ENCODE measurements around the gene SAMD7.

The SAMD7 gene

DNA sequence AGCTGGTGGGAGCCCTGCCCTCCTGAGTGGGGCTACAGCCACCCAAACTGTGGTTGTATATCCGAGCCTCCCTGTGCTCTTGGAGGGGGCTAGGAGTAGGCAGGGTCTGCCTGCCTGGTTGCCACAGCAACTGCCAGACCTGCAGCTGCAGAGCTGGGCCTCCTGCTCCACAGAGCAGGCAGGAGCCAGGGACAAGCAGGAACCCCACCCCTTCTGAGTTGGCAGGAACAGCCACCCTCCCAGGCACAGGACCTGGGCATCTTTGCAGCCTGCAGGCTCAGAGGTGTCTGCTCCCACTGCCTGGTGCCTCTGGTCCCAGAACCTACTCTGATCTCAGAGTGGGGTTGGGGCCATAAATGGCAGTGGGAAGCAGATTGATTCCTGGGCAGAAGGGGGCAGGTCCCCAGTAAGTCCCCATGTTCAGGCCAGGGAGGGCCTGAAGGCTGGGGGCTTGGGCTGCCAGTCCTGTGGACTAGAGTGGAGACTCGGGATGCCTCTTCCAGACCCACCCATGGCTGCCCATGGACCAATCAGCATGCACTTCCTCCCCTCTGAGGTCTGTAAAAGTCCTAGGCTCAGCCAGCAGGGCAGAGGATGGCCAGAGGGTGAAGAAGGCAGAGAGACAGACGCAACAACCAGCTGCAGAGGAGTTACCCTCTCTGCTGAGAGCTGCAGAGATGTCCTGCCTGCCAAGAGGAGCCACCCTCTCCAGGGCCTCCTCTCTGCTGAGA is 31.4 kb upstream of the SAMD7 start:
- no peak for DNase-seq (ENCODE audit: low read depth)
- H3K4me3 ChIP-seq (ENCODE audit: low read depth, low read length) = no peak overlapping the region
- TF ChIP-seq CTCF (IDR thresholded peaks at IDR 0.05; ENCODE audit: low read depth, low read length) (no peak), MAX (IDR thresholded peaks at IDR 0.05; ENCODE audit: low read depth, low read length) (no peak), MYC (IDR thresholded peaks at IDR 0.05; ENCODE audit: low read depth, low read length) (no peak), POLR2A (IDR thresholded peaks at IDR 0.05; ENCODE audit: extremely low read depth, insufficient read length) (no peak)

- DNase-seq (ENCODE audit: low read depth) = no peak
- H3K4me3 ChIP-seq (ENCODE audit: low read depth, low read length) = no peak overlapping the region
- TF ChIP-seq POLR2A (IDR thresholded peaks at IDR 0.05; ENCODE audit: extremely low read depth, insufficient read length) = no peak
- TF ChIP-seq MAX (IDR thresholded peaks at IDR 0.05; ENCODE audit: low read depth, low read length) = no peak
- no peak for TF ChIP-seq MYC (IDR thresholded peaks at IDR 0.05; ENCODE audit: low read depth, low read length)
- TF ChIP-seq CTCF (IDR thresholded peaks at IDR 0.05; ENCODE audit: low read depth, low read length) = no peak
These were observed 30.7 kb upstream of the SAMD7 start for GRCh38 chr3:169880576-169881250.

DNA sequence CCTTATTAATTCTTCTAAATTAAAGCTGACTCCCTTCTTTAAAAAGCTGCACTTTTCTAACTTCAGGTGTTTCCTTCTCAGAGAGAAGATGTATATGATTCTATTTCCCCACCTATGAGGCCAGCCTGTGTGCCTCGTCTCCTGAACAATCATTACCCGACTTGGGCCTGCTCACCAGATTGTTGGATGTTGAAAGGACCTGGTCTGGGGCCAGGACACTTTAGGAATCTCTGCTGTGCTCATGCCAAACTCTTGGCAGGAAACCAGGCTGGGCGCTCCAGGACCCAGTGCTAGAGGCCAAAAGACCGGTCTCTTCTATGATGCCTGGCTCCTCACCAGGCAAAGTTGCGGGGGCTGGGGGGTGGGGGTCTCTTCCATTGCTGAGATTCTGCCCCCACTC is 24.7 kb upstream of the SAMD7 start:
- no peak for DNase-seq (ENCODE audit: low read depth)
- no peak for TF ChIP-seq MAX (IDR thresholded peaks at IDR 0.05; ENCODE audit: low read depth, low read length)
- no peak for TF ChIP-seq POLR2A (IDR thresholded peaks at IDR 0.05; ENCODE audit: extremely low read depth, insufficient read length)
- no peak for TF ChIP-seq MYC (IDR thresholded peaks at IDR 0.05; ENCODE audit: low read depth, low read length)
- H3K4me3 ChIP-seq (ENCODE audit: low read depth, low read length) = no peak overlapping the region

DNA sequence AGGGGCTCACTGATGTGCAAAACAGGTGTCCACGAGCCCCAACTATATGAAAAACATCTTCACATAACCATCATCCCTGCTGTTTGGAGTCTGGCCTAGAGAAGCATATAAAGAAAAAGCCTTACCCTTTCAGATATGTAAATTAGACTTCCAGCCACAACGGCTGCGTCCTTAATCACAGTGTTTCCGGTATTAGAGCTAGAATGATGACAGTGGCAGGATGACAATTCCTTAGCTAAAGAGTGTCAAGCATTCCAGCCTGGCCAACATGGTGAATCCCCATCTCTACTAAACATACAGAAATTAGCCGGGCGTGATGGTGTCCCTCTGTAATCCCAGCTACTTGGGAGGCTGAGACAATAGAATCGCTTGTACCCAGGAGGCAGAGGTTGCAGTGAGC is 19.5 kb upstream of the SAMD7 start:
- H3K4me3 ChIP-seq (ENCODE audit: low read depth, low read length) = no peak overlapping the region
- TF ChIP-seq MAX (IDR thresholded peaks at IDR 0.05; ENCODE audit: low read depth, low read length) (no peak), CTCF (IDR thresholded peaks at IDR 0.05; ENCODE audit: low read depth, low read length) (no peak), MYC (IDR thresholded peaks at IDR 0.05; ENCODE audit: low read depth, low read length) (no peak), POLR2A (IDR thresholded peaks at IDR 0.05; ENCODE audit: extremely low read depth, insufficient read length) (no peak)
- DNase-seq (ENCODE audit: low read depth) = no peak

- TF ChIP-seq POLR2A (IDR thresholded peaks at IDR 0.05; ENCODE audit: extremely low read depth, insufficient read length) (no peak), MYC (IDR thresholded peaks at IDR 0.05; ENCODE audit: low read depth, low read length) (no peak), MAX (IDR thresholded peaks at IDR 0.05; ENCODE audit: low read depth, low read length) (no peak)
- no peak overlapping the region for H3K4me3 ChIP-seq (ENCODE audit: low read depth, low read length)
- no peak for DNase-seq (ENCODE audit: low read depth)
These were observed 17.3 kb upstream of the SAMD7 start for GRCh38 chr3:169894110-169894509.

DNA sequence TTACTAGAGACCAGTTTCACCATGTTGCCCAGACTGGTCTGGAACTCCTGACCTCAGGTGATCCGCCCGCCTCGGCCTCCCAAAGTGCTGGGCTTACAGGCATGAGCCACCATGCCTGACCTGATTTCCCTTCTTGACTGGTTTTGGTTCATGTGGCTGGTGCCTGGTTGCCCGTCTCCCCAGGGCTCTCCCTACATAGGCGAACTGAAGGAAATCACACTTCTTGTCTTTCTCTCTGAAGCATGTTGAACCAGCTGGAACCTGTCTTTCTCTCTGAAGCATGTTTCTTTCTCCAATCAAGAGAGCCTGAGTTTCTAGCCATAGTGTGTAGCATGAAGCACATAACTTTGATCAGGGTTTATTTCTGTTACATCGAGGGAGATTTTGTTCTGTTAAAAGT is 16.3 kb upstream of the SAMD7 start:
- no peak for TF ChIP-seq POLR2A (IDR thresholded peaks at IDR 0.05; ENCODE audit: extremely low read depth, insufficient read length)
- TF ChIP-seq MYC (IDR thresholded peaks at IDR 0.05; ENCODE audit: low read depth, low read length) = no peak
- no peak for TF ChIP-seq MAX (IDR thresholded peaks at IDR 0.05; ENCODE audit: low read depth, low read length)
- TF ChIP-seq CTCF (IDR thresholded peaks at IDR 0.05; ENCODE audit: low read depth, low read length) = no peak
- no peak overlapping the region for H3K4me3 ChIP-seq (ENCODE audit: low read depth, low read length)
- no peak for DNase-seq (ENCODE audit: low read depth)

Data from NB4 (cell line).